HepG2 (cell line): ENCODE results near the gene DLST. TPM values are rescaled to one million over a fixed set of nuclear protein-coding genes. Genes with fewer than 3 reads are reported as not detected.

Experiments used
- ELF4 ChIP-seq: sonication (generic); formaldehyde crosslinking; IDR thresholded peaks from 2 replicates; pipeline ENCODE4 v1.5.0; 2020; ENCODE audit warnings: missing genetic modification reagents, mild to moderate bottlenecking, moderate library complexity, borderline replicate concordance
- ESRRA ChIP-seq: sonication (generic); formaldehyde crosslinking; IDR thresholded peaks from 2 replicates; pipeline ENCODE4 v1.5.1; 2020; ENCODE audit warnings: mild to moderate bottlenecking, low read depth, missing genetic modification reagents
- FOXP1 ChIP-seq, 2 experiments: fragments of 450-650 bp in 1 of 2; IDR thresholded peaks; 2 replicates each; pipeline ENCODE4 v1.6.1; 2017 to 2018; ENCODE audit warnings: antibody characterized with exemption in 1 of 2
- HES4 ChIP-seq: sonication (generic); formaldehyde crosslinking; IDR thresholded peaks from 2 replicates; pipeline ENCODE4 v1.9.0; 2021; ENCODE audit warnings: mild to moderate bottlenecking, missing genetic modification reagents, borderline replicate concordance
- MTA3 ChIP-seq: sonication (generic); formaldehyde crosslinking; IDR thresholded peaks from 2 replicates; pipeline ENCODE4 v1.4.0; 2020; ENCODE audit warnings: missing genetic modification reagents
- MYPOP ChIP-seq: sonication (generic); formaldehyde crosslinking; IDR thresholded peaks from 2 replicates; pipeline ENCODE4 v1.8.1; 2023; ENCODE audit warnings: mild to moderate bottlenecking, moderate library complexity, missing genetic modification reagents
- MZF1 ChIP-seq: sonication (generic); formaldehyde crosslinking; IDR thresholded peaks from 2 replicates; pipeline ENCODE4 v1.8.1; 2023; ENCODE audit warnings: mild to moderate bottlenecking, missing genetic modification reagents, borderline replicate concordance
- PHF5A ChIP-seq: IDR thresholded peaks from one replicate; pipeline ENCODE4 v1.6.1; 2018; ENCODE audit warnings: low read depth, missing genetic modification reagents; ENCODE audit not compliant: unreplicated experiment
- PRDM10 ChIP-seq: sonication (generic); formaldehyde crosslinking; IDR thresholded peaks from 2 replicates; pipeline ENCODE4 v1.4.0; 2020; ENCODE audit warnings: low read depth, missing genetic modification reagents
- SMYD3 ChIP-seq: sonication (generic); formaldehyde crosslinking; IDR thresholded peaks from 2 replicates; pipeline ENCODE4 v1.8.1; 2023; ENCODE audit warnings: mild to moderate bottlenecking, missing genetic modification reagents
- SNAI1 ChIP-seq: sonication (generic); formaldehyde crosslinking; IDR thresholded peaks from 2 replicates; pipeline ENCODE4 v1.5.0; 2020; ENCODE audit warnings: mild to moderate bottlenecking, missing genetic modification reagents, borderline replicate concordance
- ZFYVE20 ChIP-seq: sonication (generic); formaldehyde crosslinking; IDR thresholded peaks from 2 replicates; pipeline ENCODE4 v1.8.0; 2023; ENCODE audit warnings: low read depth, mild to moderate bottlenecking, moderate library complexity, missing genetic modification reagents, borderline replicate concordance
- ZNF556 ChIP-seq: sonication (generic); formaldehyde crosslinking; IDR thresholded peaks from 2 replicates; pipeline ENCODE4 v1.4.0; 2020; ENCODE audit warnings: mild to moderate bottlenecking, missing genetic modification reagents, borderline replicate concordance
- ZNF670 ChIP-seq: sonication (generic); formaldehyde crosslinking; IDR thresholded peaks from 2 replicates; pipeline ENCODE4 v1.8.0; 2022; ENCODE audit warnings: mild to moderate bottlenecking, missing genetic modification reagents, borderline replicate concordance
- ZNF746 ChIP-seq: sonication (generic); formaldehyde crosslinking; IDR thresholded peaks from 2 replicates; pipeline ENCODE4 v1.8.0; 2022; ENCODE audit warnings: mild to moderate bottlenecking, missing genetic modification reagents
- ZNF766 ChIP-seq: sonication (generic); formaldehyde crosslinking; IDR thresholded peaks from 2 replicates; pipeline ENCODE4 v1.5.0; 2020; ENCODE audit warnings: missing genetic modification reagents, borderline replicate concordance
- ZNF790 ChIP-seq: sonication (generic); formaldehyde crosslinking; IDR thresholded peaks from 2 replicates; pipeline ENCODE4 v1.8.0; 2022; ENCODE audit warnings: missing genetic modification reagents, mild to moderate bottlenecking, borderline replicate concordance
- ZUFSP ChIP-seq: sonication (generic); formaldehyde crosslinking; IDR thresholded peaks from 2 replicates; pipeline ENCODE4 v1.9.0; 2021; ENCODE audit warnings: missing genetic modification reagents, mild to moderate bottlenecking, borderline replicate concordance
- polyA plus RNA-seq, 8 experiments: library from polyadenylated mRNA; depleted of rRNA in 3 of 8; stranded (reverse) in 7 of 8; unstranded in 1 of 8; fragments of >200 nt; fragmentation: Illumina TruSeq in 4 of 8; extraction: Trizol in 4 of 8; gene quantifications; 2 replicates each; pipeline versions ENCODE4 v1.2.1 to v1.2.3, GENCODE V29; 2011 to 2016; ENCODE audit warnings: low read depth in 4 of 8, missing spikeins in 1 of 8, mixed read lengths in 1 of 8; ENCODE audit not compliant: insufficient read depth in 1 of 8
- total RNA-seq, 5 experiments: library from RNA; depleted of rRNA; stranded (reverse); fragments of >200 nt; fragmentation: Illumina TruSeq; extraction: Trizol; gene quantifications; 2 replicates each; pipeline ENCODE4 v1.2.3, GENCODE V29; 2016; ENCODE audit warnings: low read depth in 1 of 5
- TF ChIP-seq, protein P1 (sequence below): sonication (generic); formaldehyde crosslinking; IDR thresholded peaks from 2 replicates; pipeline ENCODE4 v1.8.0; 2022; ENCODE audit warnings: mild to moderate bottlenecking, missing genetic modification reagents
- TF ChIP-seq, protein P2 (sequence below): sonication (generic); formaldehyde crosslinking; IDR thresholded peaks from 2 replicates; pipeline ENCODE4 v1.4.0; 2020; ENCODE audit warnings: mild to moderate bottlenecking, low read depth, missing genetic modification reagents

DLST gene
- total and polyA plus RNA-seq, 2 of the 13 experiments (the other 11 are each of a cell fraction or from before 2014, with no cell fraction given) = 56.5 to 94.3 TPM

- TF ChIP-seq ZNF746 (CRISPR knock-in tag) = no peak; the same call in 1 of the 2 replicates
- TF ChIP-seq HES4 (CRISPR knock-in tag) = peak; percentile 50; the same call in 1 of the 2 replicates
- no peak for TF ChIP-seq ESRRA (CRISPR knock-in tag)
- no peak for TF ChIP-seq SNAI1
- TF ChIP-seq ZNF670 (CRISPR knock-in tag) = peak; percentile 49; the same call in 1 of the 2 replicates
- TF ChIP-seq MTA3 (CRISPR knock-in tag) = no peak
- no peak for TF ChIP-seq ELF4
- TF ChIP-seq, protein P1, sequence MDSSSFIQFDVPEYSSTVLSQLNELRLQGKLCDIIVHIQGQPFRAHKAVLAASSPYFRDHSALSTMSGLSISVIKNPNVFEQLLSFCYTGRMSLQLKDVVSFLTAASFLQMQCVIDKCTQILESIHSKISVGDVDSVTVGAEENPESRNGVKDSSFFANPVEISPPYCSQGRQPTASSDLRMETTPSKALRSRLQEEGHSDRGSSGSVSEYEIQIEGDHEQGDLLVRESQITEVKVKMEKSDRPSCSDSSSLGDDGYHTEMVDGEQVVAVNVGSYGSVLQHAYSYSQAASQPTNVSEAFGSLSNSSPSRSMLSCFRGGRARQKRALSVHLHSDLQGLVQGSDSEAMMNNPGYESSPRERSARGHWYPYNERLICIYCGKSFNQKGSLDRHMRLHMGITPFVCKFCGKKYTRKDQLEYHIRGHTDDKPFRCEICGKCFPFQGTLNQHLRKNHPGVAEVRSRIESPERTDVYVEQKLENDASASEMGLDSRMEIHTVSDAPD (CRISPR knock-in tag) = no peak; the same call in 1 of the 2 replicates
- no peak for TF ChIP-seq ZUFSP (CRISPR knock-in tag)
- TF ChIP-seq FOXP1 (IDR thresholded peaks at IDR 0.05) = no peak
- TF ChIP-seq FOXP1 (CRISPR knock-in tag; IDR thresholded peaks at IDR 0.05) = no peak
- TF ChIP-seq SMYD3 = no peak
- TF ChIP-seq, protein P2, sequence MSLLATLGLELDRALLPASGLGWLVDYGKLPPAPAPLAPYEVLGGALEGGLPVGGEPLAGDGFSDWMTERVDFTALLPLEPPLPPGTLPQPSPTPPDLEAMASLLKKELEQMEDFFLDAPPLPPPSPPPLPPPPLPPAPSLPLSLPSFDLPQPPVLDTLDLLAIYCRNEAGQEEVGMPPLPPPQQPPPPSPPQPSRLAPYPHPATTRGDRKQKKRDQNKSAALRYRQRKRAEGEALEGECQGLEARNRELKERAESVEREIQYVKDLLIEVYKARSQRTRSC (CRISPR knock-in tag) = no peak
- no peak for TF ChIP-seq ZFYVE20 (CRISPR knock-in tag)
- no peak for TF ChIP-seq ZNF556 (CRISPR knock-in tag)
- TF ChIP-seq MZF1 (CRISPR knock-in tag) = no peak
- no peak for TF ChIP-seq ZNF790 (CRISPR knock-in tag)
- TF ChIP-seq MYPOP (CRISPR knock-in tag) = peak; percentile 17; the same call in 1 of the 2 replicates
- TF ChIP-seq ZNF766 (CRISPR knock-in tag) = no peak
- no peak for TF ChIP-seq PHF5A (CRISPR knock-in tag)
- no peak for TF ChIP-seq PRDM10 (CRISPR knock-in tag)
Measured at GRCh38 chr14:74950795-74951442, 69.2 kb downstream of the DLST start (continued).
